8988T (cell line): ENCODE data around the gene ITIH5.

Source experiments
- DNase-seq: peaks from one replicate; pipeline ENCODE4 v3.0.0; 2011

Gene ITIH5

DNA sequence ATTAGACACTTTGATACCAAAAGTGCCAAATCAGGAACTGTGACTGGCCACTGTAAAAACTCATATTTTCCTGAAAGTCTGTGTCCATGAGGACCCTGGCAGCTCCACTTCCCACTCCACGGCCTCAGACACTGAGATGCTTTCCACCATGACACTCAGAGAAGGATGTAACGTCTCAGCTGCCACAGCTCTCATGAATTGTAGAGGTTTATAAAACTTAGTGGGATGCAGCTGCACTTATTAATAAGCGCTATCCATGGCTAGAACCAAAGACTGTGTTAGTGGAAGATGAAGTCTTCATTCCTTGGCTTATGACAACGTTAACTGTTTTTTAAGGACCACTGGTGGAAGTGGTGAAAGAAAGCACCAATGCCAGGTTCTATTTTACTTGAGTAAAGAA is 121.0 kb downstream of the ITIH5 start:
- no peak for DNase-seq

DNA sequence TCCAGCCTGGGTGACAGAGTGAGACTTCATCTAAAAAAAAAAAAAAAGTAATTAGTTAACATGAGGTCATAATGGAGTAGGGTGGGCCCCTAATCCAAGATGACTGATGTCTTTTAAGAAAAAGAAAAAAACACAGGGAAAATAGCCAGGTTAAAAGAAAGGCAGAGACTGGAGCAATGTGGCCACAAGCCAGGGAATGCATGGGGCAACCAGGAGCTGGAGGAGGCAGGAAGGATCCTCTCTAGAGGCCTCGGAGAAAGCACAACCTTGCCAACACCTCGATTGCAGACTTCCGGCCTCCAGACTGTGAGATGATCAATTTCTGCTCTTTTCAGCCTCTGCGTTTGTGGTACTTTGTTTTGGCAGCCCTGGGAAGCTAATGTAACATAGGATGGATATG is 121.5 kb downstream of the ITIH5 start:
- DNase-seq, result no peak

GRCh38 chr10:7544203-7544602 is 122.6 kb downstream of the ITIH5 start:
- no peak for DNase-seq

- DNase-seq, result no peak
Observed at GRCh38 chr10:7542189-7542914, 124.4 kb downstream of the ITIH5 start.

DNA sequence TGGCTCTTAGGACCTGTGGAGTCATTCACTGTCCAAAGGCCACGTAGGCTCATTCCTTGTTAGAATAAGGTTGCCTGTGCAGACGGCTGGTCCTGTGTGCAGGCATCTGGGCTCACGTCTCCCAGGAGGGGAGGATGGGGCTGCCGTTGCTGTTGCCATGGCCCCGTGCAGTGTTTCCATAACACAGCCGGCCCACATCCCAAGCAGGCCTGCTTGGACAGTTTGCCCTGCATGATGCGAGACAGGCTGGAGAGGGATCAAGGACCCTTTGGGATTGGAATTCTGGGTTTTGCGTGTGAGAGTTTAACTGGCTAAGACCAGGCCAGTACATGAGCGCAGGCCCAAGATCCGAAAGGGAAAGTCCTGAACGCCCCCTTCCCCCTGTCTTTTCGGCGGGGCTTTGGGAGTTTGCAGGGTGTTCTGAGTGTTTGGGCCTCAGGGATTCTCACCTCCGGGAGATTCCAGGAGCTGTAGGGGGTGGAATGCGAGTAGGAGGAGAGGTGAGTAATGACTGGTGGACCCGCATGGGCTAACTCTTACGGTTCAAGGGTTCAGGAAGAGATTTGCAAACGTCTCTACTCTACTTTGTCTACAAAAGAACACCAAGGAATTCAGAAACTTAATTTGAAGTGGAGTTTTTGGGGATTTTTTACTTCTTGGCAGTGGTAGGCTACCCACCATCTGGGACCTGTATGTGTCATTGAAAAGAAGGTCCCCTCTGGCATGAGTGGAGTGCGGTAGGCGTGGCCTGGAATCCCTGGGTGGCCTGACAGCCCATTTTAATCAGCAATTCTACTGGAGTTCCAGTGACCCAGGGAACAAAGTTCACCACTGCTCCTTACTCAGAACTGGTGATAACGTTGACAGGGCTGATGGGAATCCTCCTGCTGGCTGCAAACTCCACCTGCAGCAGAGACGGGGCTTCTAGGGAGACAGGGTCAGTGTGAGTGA is 125.4 kb downstream of the ITIH5 start:
- no peak for DNase-seq

DNA sequence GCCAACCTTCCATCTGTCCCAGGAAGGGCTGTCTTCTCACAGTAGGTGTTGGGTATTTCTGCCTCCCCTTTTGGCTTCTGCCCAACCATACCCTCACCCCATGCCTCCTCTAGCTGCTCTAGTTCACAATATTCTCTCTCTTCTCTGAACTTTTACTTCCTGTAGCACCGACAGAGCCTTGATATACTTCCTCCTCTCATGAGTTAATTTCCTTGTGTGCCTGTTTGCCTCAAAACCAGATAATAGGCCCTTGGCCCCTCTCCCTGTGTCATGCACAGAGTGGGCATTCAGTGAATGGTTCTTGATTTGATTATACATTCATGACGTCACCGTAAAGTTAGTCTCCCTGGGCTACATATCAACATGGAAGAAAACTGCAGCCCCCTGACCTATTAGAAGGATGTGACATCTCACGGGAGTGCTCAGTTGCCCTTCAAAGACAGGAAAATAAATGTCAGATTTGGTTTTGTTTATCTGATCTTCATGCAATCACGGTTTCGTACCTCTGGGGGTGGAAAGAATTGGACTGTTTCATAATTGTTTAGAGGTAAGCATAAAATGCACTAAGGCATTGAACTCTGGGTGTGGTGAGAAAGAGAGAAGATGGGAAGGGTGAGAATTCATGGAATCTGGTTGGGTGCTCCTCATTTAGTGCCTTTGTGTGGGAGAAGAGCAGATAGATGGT is 127.7 kb downstream of the ITIH5 start:
- DNase-seq, result no peak

DNA sequence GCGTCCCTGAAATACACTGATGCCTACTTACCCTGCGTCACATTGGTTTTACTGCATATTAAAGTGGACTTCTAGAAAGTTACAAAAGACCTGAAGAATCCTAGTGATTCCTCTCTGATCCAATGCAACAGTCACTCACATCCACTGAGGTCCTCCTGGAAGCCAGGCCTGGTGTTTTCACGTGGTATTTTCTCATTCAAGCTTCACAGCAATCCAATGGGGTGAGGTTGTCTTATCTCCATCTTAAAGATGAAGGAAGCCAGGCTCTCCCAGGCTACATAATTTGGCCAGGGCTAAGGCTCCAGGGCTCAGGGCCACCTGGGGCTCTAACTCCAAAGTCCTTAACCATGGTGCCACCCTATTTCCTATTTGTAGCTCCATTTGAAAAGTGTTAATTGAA is 129.6 kb downstream of the ITIH5 start:
- no peak for DNase-seq

DNA sequence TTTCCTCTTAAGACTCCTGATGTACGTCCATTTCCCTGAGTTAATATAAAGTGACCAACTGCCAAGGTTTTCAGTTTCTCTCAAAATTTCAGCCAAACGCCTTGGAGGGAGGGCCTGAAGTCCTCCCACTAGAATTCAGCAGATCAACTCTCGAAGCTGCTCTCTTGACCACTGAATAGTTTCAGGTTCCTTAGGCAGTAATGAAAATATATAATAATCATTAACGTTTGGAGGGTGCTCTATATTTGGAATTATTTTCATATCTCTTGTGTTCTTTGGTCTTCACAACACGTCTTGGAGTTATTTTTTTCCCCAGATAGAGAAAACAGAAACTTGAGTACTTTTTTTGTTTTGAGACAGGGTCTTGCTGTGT is 132.3 kb downstream of the ITIH5 start:
- DNase-seq, result no peak

DNA sequence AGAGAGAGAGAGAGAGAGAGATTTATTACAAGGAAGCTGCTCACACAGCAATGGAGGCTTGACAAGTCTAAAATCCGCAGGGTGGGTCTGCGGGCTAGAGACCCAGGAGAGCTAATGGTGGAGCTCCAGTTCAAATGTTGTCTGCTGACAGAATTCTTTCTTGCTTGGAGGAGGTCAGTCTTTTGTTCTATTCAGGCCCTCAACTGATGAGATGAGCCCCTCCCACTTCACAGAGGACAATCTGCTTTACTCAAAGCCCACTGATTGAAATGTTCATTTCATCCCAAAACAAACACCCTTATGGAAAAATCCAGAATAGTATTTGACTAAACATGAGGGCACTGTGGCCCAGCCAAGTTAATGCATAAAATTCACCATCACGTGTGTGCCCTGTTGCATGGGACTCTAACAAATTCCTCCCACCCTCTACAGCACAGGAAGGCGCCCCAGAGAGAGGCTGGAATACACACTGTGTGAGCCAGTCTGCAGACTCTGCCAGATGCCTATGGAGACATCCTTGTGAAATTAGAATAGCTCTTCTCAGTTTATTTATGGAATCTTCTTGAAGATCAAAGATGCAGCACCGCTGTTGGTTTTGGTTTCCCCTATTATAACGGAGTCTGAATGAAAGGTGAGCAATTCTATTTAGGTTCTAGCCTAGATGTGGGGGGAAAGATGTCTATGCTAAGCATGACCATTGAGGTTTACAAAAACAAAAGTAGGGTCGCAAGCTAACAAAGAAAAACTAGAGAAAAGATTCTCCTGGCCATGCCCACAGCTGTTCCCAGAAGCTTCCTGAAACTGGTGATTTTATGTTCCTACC is 132.9 kb downstream of the ITIH5 start:
- no peak for DNase-seq

GRCh38 chr10:7532723-7533498 is 133.9 kb downstream of the ITIH5 start:
- DNase-seq, result no peak

DNA sequence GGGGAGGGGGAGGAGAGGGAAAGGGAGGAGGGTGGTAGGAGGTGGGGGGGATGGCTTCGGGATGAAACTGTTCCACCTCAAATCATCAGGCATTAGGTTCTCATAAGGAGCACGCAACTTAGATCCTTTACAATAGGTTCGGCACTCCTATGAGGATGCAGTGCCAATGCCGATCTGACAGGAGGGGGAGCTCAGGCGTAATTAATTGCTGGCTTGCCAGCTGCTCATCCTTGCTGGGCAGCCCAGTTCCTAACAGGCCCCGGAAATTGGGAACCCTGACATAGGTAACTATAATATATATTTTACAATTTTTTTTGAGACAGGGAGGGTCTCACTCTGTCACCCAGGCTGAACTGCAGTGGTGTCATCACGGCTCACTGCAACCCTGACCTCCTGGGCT is 137.1 kb downstream of the ITIH5 start:
- DNase-seq, result no peak

DNA sequence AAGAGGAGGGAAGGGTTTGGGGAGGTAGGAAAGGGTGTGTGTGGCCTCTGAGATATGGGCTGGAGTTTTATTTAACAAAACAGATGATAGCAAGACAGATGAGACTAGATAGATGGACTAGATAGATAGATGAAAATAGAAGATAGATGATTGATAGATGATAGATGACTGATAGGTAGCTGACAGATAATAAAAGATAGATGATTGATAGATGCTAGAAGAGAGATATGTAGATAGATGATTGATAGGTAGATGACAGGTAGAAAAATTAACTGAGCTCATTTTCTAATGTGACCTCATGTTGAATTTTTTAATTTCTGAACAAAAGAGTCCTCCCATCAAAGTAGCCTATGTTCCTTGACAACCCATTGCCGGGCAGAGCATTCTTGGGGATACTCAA is 139.3 kb downstream of the ITIH5 start:
- DNase-seq, result no peak

DNA sequence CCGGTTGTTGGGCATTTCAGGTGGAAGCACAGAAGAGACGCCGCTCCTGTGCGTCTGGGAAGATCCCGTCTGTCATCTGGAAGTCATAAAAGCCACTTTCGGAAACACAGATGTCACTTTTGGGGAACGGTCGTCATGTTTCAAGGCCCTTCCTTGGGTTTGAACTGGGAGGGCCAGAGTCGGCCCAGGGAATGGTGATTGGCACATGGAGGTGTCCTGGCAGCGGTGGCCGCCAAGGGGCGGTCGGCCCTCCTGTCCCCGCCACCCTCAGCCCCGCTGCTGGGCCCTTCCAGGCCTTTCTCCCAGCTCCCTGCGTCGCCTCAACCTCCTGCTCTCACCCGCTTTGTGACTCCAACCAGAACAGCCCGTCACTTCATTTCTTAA is 140.8 kb downstream of the ITIH5 start:
- no peak for DNase-seq

DNA sequence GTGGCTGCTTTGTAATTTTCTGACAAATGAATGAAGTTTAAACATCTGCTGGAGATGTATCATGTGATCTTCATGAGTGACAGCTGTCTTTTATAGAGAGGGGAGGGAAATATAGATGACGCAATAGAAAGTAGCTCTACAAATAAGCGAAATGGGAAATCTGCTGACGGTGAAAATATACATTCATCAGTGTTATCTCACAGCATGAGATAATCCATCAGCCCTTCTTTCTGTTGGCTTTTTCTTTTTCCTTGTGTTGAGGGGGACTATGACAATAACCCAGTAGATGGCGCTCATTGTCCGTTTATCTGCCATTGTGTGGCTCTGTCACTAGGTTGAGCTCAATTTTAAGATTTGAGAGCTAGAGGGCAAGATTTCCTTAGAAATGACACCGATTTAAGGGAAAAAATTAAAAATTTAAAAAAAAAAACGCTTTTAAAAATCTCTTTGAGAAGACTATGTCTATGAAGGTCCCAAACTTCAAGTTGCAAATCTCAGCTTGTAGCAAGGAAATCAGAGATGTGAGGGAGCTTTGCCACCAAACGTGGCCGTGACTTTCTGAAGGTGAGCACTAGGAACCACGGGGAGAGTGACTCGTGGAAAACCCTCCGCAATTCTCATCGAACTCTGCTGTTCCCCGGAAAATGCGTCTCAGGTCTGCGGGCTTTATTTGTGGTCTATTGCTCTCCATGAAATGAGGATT is 141.3 kb downstream of the ITIH5 start:
- DNase-seq, result peak; percentile 32

- DNase-seq, result no peak
Observed at GRCh38 chr10:7523656-7524055, 143.1 kb downstream of the ITIH5 start.

GRCh38 chr10:7520507-7521485 is 146.0 kb downstream of the ITIH5 start:
- no peak for DNase-seq

GRCh38 chr10:7519351-7519750 is 147.4 kb downstream of the ITIH5 start:
- no peak for DNase-seq

DNA sequence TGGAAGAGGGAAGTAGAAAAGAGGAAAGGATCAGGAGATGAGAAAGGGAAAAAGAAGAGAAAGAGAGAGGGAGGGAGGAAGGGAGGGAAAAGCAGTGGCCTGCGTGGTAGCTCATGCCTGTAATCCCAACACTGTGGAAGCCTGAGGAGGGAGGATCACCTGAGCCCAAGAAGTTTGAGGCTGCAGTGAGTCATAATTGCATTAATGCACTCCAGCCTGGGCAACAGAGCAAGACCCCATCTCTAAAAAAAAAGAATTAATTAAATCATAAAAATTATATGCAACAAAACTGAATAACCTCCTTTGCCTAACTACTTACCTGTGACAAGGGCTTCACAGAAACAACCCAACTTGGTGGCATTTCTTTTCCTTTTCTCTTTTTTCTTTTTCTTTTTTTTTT is 148.1 kb downstream of the ITIH5 start:
- DNase-seq, result no peak

DNA sequence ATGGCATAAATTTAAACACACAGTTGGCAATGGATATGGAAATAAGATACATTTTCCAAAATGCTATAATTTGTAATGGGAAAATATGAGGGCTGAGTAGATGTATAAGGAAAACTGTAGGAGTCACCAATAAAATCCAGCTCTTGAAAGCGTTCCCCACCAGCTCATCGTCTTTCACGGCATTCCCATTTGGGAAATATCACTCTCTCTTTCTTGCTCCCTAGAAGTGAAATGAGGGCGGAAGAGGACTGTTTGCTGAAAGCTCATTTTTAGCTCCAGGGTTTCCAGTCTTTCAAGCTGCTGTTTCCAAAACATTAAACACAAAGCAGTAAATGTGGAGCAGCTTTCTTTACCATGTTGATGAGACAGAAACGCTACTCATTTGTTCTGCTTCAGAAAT is 151.3 kb downstream of the ITIH5 start:
- no peak for DNase-seq

GRCh38 chr10:7513936-7514335 is 152.8 kb downstream of the ITIH5 start:
- DNase-seq, result no peak
